HG02885 (cell line): ENCODE results near the gene ARHGAP45.
A peak's percentile ranks its signal among the peaks of the same experiment; 100 is the strongest.

Experiments
- ATAC-seq: cut with Tn5 transposase; IDR thresholded peaks from one replicate; pipeline ENCODE4 v1.9.1; 2021; ENCODE audit warnings: mild to moderate bottlenecking; ENCODE audit not compliant: unreplicated experiment, poor library complexity

Gene ARHGAP45

GRCh38 chr19:1053176-1054101, 13.5 kb upstream of the ARHGAP45 start:
- no peak for ATAC-seq

- ATAC-seq = no peak
Observed at GRCh38 chr19:1054102-1055027, 12.6 kb upstream of the ARHGAP45 start.

DNA sequence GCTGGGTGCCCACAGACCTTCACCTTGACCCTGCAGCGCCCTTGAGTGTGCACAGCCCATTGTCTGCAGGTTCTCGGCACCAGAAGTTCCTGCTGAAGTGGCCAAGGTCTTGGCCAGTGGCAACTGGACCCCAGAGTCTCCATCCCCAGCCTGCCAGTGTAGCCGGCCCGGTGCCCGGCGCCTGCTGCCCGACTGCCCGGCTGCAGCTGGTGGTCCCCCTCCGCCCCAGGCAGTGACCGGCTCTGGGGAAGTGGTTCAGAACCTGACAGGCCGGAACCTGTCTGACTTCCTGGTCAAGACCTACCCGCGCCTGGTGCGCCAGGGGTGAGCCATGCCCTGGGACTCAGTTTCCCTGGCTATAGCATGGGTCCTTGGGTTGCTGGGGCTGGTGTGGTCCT, 11.9 kb upstream of the ARHGAP45 start:
- no peak for ATAC-seq

GRCh38 chr19:1055886-1056620, 10.9 kb upstream of the ARHGAP45 start:
- no peak for ATAC-seq

GRCh38 chr19:1057176-1057855, 9.7 kb upstream of the ARHGAP45 start:
- no peak for ATAC-seq

- ATAC-seq = no peak
Observed at GRCh38 chr19:1058112-1058511, 8.9 kb upstream of the ARHGAP45 start.

- ATAC-seq = no peak
Observed at GRCh38 chr19:1060689-1061088, 6.3 kb upstream of the ARHGAP45 start.

- ATAC-seq = no peak
Observed at GRCh38 chr19:1061987-1062386, 5.0 kb upstream of the ARHGAP45 start.

- no peak for ATAC-seq
Observed at GRCh38 chr19:1062387-1063029, 4.5 kb upstream of the ARHGAP45 start.

DNA sequence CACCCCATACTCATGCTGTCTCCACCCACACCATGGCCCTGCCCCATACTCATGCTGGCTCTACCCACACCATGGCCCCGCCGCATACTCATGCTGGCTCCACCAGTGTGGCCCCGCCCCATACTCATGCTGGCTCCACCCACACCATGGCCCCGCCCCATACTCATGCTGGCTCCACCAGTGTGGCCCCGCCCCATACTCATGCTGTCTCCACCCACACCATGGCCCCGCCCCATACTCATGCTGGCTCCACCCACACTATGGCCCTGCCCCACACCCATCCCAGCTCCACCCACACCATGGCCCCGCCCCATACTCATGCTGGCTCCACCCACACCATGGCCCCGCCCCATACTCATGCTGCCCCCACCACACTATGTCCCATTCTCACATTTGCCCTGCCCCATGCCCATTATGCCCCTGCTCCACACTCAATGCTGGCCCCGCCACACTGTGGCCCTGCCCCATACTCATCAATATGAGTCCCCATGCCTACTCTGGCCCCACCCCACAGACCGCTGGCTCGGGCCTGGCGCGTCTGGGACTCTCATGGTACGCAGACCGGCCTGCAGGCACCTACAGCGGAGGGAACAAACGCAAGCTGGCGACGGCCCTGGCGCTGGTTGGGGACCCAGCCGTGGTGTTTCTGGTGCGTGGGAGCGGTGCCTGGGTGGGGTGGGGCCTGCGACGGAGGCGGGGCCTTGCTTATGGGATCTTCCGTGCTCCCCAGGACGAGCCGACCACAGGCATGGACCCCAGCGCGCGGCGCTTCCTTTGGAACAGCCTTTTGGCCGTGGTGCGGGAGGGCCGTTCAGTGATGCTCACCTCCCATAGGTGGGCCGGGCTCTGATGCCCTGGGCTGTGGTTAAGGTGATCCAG, 3.7 kb upstream of the ARHGAP45 start:
- ATAC-seq = no peak

DNA sequence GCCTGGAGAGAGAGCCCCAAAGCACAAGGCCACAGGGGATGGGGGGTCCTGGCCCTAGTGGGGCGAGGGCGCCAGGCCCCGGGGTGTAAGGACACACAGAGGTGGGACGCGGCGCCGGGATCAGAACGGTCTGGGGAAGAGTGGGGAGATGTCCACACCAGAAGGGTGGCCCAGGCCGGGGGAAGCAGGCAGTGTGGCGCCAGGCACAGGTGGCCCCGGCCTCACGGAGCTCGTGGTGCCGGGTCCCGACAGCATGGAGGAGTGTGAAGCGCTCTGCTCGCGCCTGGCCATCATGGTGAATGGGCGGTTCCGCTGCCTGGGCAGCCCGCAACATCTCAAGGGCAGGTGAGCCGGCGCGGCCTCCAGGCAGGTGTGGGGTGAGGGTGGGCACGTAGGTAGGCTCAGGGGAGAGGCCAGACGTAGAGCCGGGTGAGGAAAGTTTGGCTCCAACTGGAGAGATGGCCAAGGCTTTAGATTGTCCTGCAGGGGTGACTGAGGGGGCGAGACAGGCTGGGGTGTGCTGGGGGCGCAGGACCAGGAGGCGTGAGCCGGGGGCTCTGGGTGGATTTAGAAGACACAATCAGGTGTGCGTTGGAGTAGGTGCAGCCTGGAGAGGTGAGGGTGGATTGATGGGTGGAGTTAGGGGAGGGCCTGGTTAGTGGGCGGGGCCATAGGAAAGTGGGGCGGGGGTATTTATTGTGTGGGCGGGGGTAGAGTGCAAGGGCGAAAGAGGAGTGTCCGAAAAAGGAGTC, 2.9 kb upstream of the ARHGAP45 start:
- no peak for ATAC-seq

DNA sequence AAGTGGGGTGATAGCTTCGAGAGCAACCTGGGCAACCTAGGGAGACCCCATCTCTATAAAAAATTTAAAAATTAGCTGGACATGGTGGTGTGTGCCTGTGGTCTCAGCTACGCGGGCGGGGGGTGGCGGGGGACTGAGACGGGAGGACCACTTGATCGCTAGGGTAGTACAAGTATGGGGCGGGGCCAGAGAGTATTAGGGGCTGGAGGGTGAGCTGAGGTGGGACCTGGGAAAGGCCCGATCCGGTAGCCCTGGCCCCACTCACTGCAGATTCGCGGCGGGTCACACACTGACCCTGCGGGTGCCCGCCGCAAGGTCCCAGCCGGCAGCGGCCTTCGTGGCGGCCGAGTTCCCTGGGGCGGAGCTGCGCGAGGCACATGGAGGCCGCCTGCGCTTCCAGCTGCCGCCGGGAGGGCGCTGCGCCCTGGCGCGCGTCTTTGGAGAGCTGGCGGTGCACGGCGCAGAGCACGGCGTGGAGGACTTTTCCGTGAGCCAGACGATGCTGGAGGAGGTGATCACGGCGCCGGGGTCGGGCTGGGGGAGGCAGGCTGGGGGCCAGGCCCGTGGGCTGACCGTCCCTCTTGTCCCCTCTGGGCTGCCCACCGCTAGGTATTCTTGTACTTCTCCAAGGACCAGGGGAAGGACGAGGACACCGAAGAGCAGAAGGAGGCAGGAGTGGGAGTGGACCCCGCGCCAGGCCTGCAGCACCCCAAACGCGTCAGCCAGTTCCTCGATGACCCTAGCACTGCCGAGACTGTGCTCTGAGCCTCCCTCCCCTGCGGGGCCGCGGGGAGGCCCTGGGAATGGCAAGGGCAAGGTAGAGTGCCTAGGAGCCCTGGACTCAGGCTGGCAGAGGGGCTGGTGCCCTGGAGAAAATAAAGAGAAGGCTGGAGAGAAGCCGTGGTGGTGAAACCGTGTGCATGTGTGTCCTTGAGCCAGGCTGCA, 2.0 kb upstream of the ARHGAP45 start:
- no peak for ATAC-seq

DNA sequence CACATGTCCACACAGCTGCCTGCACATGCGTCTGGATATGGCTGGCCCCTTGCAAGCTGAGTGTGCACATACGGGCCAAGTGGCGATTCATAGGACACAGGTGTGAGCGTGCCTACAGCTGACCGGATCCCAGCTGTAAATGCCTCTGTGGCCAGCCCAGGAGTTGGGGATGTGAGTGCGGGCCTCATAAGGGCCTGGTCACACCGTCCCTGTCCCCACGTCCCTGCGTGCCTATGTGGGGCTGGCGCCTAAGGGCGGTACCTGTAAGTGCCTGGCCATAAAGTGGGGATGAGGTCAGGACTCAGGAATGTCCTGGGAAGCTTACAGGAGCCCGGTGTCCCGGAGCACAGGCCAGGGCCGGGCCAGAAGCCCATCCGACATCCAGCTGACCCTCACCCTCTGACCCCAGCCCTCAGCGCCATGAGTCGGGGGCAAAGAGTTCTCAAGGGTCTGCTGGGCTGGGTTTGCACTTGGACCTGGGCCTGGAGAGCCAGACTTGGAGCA, 1.3 kb upstream of the ARHGAP45 start:
- ATAC-seq = no peak

DNA sequence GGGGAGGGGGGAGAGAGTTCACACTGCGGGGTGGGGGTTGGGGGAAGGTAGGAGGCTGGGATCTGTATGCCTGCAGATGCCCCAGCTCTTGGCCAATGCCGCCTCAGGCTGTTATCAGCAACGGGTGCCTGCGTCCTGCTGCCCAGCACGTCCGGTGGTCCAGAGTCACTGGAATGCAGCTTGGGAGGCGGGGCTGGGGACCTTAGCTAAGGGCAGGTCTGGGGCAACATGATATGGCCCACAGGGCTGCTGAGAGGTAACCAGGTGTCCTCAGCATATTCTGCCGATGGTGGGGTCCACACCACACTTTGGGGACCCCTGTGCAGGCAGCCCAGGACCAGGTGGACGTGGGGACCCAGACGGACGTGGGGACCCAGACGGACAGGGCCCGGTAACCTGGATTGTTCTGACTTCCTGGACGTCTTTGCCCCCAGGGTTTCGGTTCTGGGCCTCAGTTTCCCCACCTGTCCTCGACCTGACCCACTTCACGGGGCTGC, 668 bp upstream of the ARHGAP45 start:
- no peak for ATAC-seq

DNA sequence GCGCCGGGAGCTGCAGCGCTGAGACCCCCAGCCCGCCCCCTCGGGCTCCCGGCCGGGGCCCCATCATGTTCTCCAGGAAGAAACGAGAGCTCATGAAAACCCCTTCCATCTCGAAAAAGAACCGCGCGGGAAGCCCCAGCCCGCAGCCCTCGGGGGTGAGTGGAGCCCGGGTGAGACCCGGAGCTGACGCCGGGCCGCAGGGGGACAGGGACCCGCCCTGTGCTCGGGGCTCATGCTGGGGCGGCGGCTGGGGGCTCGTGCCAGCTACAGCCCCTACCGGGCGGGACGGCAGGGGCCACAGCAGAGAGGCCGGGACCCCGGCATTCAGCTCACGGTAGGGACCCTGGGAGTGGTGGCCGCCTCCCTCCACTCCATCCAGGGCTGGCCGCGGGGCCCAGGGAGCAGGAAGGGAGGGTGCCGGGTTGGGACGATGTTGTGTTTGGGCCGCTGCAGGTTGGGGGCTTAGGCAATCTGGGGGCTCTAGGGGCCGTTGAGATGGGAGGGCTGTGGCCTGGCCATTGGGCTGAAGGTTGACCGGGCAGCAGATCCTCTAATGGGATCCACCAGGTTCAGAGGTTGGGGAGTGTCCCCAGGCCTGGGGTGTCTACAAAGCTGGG, 482 bp downstream of the ARHGAP45 start:
- ATAC-seq = peak; percentile 17
